Activated naive CD4-positive, alpha-beta T cell treated with anti-CD3 and anti-CD28 coated beads, Interleukin-2, amount 50 U/mL, for 24 hours (primary cell): ENCODE data around the gene SLC52A3.

Experiments
- H3K27ac Mint-ChIP-seq: one replicate; pipeline ENCODE4 v1.8.0; 2021; ENCODE audit warnings: mild to moderate bottlenecking, mixed read lengths
- H3K27me3 Mint-ChIP-seq: one replicate; pipeline ENCODE4 v1.8.0; 2021; ENCODE audit warnings: mixed read lengths
- H3K36me3 Mint-ChIP-seq: one replicate; pipeline ENCODE4 v1.8.0; 2021; ENCODE audit warnings: mixed read lengths
- H3K4me1 Mint-ChIP-seq: one replicate; pipeline ENCODE4 v1.8.0; 2021; ENCODE audit warnings: mixed read lengths
- H3K4me3 Mint-ChIP-seq: one replicate; pipeline ENCODE4 v1.8.0; 2021; ENCODE audit warnings: mild to moderate bottlenecking, mixed read lengths
- H3K9me3 Mint-ChIP-seq: one replicate; pipeline ENCODE4 v1.8.0; 2021; ENCODE audit warnings: mixed read lengths

The SLC52A3 gene

DNA sequence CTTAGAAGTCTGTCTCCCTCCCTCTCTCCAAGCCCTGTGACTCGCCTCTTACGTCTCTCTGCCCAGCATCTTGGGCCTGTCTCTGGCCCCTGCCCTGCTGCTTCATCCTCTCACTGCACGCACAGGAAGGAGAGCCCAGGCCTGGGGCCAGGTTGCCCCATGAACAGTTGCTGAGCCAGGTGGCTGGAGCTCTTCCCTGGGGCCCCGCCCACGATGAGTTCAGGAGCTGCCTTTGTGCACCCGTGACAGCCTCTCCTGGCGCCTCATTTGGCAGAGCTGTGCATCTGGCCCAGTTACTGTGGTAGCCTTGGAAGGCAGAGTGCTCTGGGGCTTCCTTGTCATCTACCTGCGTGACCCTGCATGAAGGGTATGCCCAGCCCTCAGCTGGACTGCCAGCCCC, 44.5 kb downstream of the SLC52A3 start:
- H3K27me3 Mint-ChIP-seq: peaks cover 30% of the 10 kb centered on the region
- H3K4me3 Mint-ChIP-seq: no peak overlapping the region
- no peak overlapping the region for H3K27ac Mint-ChIP-seq
- no peaks in the 10 kb centered on the region for H3K9me3 Mint-ChIP-seq
- H3K36me3 Mint-ChIP-seq: no peaks in the 10 kb centered on the region
- H3K4me1 Mint-ChIP-seq: no peaks in the 10 kb centered on the region

DNA sequence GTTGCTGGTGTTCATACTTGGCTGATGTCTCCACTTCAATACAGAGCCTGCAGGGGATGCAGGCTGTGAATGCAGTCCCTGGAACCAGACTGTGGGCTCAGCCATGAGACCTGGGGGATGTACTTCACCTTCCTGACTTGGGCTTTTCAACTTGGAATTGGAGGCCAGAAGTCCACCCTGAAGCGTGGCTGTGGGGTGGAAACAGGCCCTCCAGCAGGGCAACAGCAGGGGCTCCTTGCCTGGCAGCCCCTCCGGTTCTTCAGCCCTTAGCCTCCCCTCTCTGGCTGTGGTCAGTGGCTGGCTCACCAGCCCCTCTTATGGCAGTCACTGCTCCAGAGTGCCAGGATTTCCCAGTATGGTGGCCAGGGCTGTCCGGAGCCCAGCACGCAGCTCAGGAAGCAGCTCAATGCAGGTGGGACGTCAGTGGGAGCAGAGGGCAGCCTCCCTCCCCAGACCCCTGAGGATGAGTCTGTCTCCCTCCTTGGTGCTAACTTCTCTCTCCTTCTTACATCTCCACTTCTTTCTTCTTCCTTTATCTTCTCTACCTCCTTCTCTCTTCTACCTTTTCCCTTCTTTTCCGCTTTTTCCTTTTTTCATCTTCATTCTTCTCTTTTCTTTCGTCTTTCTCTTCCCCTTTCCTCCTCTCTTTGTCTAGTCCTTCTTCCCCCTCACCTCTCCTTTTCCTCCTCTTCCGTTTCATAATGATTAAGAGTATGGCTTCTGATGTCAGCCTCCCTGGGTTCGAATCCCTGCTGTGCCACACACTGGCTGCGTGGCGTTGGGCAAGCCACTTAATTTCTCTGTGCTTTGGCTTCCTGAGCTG, 45.3 kb downstream of the SLC52A3 start:
- Mint-ChIP-seq H3K9me3 (no peaks in the 10 kb centered on the region), H3K36me3 (no peaks in the 10 kb centered on the region), H3K27ac (no peak overlapping the region), H3K27me3 (peaks cover 28% of the 10 kb centered on the region), H3K4me3 (no peak overlapping the region), H3K4me1 (no peaks in the 10 kb centered on the region)

DNA sequence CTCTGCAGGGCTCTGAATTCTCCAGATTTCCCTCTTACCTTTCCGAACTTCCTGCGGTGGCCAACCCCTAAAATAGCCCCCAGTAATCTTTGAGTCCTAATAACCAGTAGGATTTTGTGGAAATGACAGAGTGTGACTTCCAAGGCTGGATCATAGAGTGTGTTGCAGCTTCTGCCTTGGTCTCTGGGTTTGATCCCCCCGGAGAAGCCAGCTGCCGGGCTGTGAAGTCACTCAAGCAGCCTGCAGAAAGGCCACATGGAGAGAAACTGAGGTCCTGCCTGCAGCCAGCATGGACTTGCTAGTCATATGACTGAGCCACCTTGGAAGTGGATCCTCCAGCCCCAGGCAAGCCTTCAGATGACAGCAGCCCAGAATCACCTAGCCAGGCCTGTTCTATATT, 46.4 kb downstream of the SLC52A3 start:
- no peaks in the 10 kb centered on the region for H3K36me3 Mint-ChIP-seq
- H3K27me3 Mint-ChIP-seq: peaks cover 28% of the 10 kb centered on the region
- H3K4me1 Mint-ChIP-seq: no peaks in the 10 kb centered on the region
- H3K9me3 Mint-ChIP-seq: no peaks in the 10 kb centered on the region
- no peak overlapping the region for H3K4me3 Mint-ChIP-seq
- no peak overlapping the region for H3K27ac Mint-ChIP-seq

DNA sequence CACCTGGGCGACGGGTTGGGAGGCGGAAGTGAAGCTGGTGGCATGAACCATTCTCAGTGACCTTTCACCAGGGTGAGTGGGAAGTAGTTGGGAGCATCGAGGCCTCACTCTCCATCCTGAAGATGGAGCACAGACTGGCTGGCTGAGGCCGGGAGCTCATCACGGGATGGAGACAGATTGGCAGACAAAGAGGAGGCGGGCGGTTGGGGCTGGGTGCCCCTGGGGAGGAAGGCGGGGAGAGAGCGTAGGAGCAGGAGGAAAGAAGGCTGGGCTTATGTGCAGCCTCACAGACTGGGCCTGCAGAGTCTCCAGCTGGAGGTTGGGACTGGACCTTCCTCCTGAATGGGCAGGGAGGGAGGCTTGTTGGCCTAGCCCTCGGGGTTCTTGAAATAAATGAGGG, 48.5 kb downstream of the SLC52A3 start:
- Mint-ChIP-seq H3K27ac (no peak overlapping the region), H3K4me3 (no peak overlapping the region), H3K9me3 (no peaks in the 10 kb centered on the region), H3K36me3 (no peaks in the 10 kb centered on the region), H3K27me3 (peaks cover 25% of the 10 kb centered on the region), H3K4me1 (no peaks in the 10 kb centered on the region)

DNA sequence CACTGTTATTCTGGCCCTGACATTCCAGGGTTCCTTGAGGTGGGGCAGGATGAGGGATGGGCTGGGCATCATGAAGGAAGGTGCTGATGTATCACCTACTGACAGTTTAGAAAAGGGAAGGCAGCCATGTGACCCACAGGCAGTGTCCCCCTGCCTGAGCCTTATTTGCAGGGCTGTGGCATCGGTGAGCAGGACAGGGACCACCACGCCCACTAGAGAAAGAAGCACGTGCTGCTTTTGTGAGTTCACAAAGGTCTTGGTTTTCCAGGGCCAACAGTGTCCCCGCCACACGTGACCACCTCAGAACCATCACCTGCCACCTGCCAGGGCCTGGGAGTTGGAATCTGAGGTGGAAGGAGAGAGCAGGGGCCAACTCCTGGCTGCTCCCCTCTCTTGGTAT, 49.2 kb downstream of the SLC52A3 start:
- no peak overlapping the region for H3K27ac Mint-ChIP-seq
- H3K36me3 Mint-ChIP-seq: no peaks in the 10 kb centered on the region
- H3K9me3 Mint-ChIP-seq: no peaks in the 10 kb centered on the region
- H3K4me1 Mint-ChIP-seq: no peaks in the 10 kb centered on the region
- H3K4me3 Mint-ChIP-seq: no peak overlapping the region
- H3K27me3 Mint-ChIP-seq: peaks cover 25% of the 10 kb centered on the region

DNA sequence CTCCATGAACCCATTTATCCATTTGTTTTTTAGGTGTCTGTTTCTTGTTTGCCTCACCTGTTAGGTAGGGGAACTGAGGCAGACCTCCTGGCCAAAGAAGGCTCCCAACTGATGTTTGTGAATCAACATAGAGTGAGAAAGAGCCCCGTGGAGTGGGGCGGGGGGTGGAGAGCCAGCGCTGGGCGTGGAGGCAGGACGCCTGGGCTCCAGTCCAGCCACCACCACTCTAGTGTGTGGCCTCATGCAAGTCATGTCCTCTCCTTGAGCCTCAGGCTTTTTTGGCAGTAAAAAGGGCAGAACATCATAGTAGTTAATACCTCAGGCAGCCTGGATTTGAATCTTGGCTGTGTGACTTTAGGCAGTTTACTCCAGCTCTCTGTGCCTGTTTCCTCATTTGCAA, 50.5 kb downstream of the SLC52A3 start:
- Mint-ChIP-seq H3K4me3 (no peak overlapping the region), H3K27ac (no peak overlapping the region), H3K4me1 (no peaks in the 10 kb centered on the region), H3K27me3 (peaks cover 24% of the 10 kb centered on the region), H3K36me3 (peaks cover 3% of the 10 kb centered on the region), H3K9me3 (peaks cover 6% of the 10 kb centered on the region)

DNA sequence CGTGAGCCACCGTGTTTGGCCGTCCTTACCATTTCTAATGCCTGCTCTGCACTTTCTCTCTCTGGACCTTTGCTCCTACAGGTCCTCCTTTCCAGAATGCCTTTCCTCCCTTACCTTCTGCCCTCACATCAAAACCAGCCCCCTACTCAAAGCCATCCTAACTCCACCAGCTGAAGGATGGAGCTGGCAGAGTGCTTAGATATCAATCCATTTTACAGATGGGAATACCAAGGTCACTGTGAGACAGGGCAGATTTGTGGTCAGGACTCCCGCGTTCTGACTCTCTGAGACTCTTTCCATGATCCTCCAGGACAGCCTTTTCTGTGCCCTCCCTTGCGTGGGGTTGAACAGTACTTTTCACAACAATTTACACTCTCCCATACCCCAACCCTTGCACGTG, 51.0 kb downstream of the SLC52A3 start:
- Mint-ChIP-seq H3K4me1 (no peaks in the 10 kb centered on the region), H3K27ac (no peak overlapping the region)

DNA sequence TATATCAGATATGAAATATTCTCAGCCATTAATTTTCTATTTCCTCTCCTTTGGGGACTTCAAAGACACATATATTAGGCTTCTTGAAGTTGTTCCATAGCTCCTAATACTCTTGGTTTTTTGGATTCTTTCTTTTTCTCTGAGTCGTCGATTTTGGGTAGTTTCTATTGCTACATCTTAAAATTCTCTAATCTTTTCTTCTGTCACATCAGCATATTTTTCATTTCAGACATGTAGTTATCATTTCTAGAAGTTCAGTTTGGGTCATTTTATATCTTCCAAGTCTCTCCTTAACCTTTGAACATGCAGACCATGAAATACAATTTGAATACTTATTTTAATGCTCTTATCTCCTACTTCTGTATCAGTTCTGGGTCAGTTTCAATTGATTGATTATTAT, 53.8 kb downstream of the SLC52A3 start:
- Mint-ChIP-seq H3K9me3 (peaks cover 6% of the 10 kb centered on the region), H3K36me3 (peaks cover 4% of the 10 kb centered on the region), H3K27me3 (peaks cover 25% of the 10 kb centered on the region)

More for the DNA sequence above, 51.0 kb downstream of the SLC52A3 start:
- Mint-ChIP-seq H3K36me3 (peaks cover 3% of the 10 kb centered on the region), H3K27me3 (peaks cover 24% of the 10 kb centered on the region), H3K4me3 (no peak overlapping the region), H3K9me3 (peaks cover 6% of the 10 kb centered on the region)

DNA sequence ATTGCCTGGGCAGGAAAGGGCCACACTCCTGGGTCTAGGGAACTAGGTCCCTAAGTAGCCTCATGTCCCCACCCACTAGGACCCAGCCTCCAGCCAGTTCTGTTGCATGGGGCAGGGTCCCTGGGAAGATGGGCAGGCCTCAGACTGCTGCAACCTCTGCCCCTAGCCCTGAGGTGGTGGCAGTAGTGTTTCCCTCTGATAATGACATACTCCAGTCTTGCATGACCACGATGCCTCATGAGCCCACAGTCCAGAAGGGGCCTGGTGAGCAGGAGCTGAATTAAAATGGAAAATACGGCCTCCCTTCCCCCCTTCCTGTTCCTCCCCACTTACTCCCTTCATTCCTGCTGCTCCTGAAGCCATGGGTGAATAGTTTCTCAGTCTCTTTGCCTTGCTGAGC, 56.7 kb downstream of the SLC52A3 start:
- Mint-ChIP-seq H3K4me3 (no peak overlapping the region), H3K36me3 (peaks cover 4% of the 10 kb centered on the region), H3K4me1 (no peaks in the 10 kb centered on the region), H3K27me3 (peaks cover 27% of the 10 kb centered on the region), H3K27ac (no peak overlapping the region), H3K9me3 (peaks cover 6% of the 10 kb centered on the region)

More for the DNA sequence above, 53.8 kb downstream of the SLC52A3 start:
- no peak overlapping the region for H3K27ac Mint-ChIP-seq
- no peak overlapping the region for H3K4me3 Mint-ChIP-seq
- no peaks in the 10 kb centered on the region for H3K4me1 Mint-ChIP-seq

DNA sequence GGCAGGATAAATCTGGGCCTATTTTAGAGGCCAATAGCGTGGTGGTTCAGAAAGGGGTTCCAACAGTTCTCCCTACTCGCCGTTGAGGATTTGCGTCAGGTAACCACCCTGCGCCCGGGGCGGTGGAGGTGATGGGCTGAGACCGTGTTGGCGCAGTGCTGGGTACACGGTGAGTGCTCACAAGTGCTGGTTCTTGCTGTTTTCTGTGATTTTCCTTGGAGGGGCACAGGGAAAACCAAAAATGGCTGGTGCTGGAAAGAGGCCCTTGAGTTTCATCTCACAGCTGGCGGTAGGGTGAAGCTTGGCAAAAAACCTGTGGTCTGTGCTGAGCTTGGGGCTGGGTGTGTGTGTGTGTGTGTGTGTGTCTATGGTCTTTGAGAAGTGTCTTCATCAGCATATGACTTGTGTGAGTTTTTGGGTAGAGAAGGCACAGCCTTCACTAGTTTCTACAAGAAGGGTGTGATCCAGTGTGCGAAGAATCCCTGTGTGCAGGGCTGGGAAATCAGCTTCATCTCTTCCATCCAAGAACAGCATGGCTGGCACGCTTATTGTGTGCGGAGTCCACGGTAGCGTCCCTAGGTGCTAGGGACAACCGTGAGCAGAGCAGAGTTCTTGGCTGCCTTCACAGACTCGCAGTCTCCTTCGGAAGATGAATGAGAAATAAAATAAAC, 57.4 kb downstream of the SLC52A3 start:
- Mint-ChIP-seq H3K4me3 (no peak overlapping the region), H3K27ac (no peak overlapping the region), H3K9me3 (peaks cover 6% of the 10 kb centered on the region), H3K27me3 (peaks cover 27% of the 10 kb centered on the region), H3K36me3 (peaks cover 4% of the 10 kb centered on the region), H3K4me1 (no peaks in the 10 kb centered on the region)
